DND-41 (cell line): Measurements from ENCODE around the gene NFASC.

Experiments used
- ATAC-seq: fragments of 200-7000 bp; cut with Tn5 transposase; 3 replicates; pipeline ENCODE4 v1.9.1; 2021; ENCODE audit warnings: low read depth; ENCODE audit not compliant: insufficient read depth
- DNase-seq: peaks from one replicate; pipeline ENCODE4 v3.0.0-alpha.2; 2020
- H2AFZ ChIP-seq: 2 replicates; pipeline ENCODE4 v1.6.0; 2012; ENCODE audit warnings: low read depth, low read length
- H3K27ac ChIP-seq: 2 replicates; pipeline ENCODE4 v1.5.1; 2012; ENCODE audit warnings: low read length, inconsistent platforms
- H3K27me3 ChIP-seq: fragments of 200-600 bp; sonication (generic); 2 replicates; pipeline ENCODE4 v1.6.0; 2012; ENCODE audit warnings: low read length, mild to moderate bottlenecking, inconsistent platforms; ENCODE audit not compliant: insufficient read depth, poor library complexity
- H3K36me3 ChIP-seq: 2 replicates; pipeline ENCODE4 v1.5.1; 2012; ENCODE audit warnings: low read length, inconsistent platforms; ENCODE audit not compliant: insufficient read depth
- H3K4me1 ChIP-seq: 2 replicates; pipeline ENCODE4 v1.5.1; 2012; ENCODE audit warnings: mild to moderate bottlenecking, low read length; ENCODE audit not compliant: insufficient read depth
- H3K4me2 ChIP-seq: 2 replicates; pipeline ENCODE4 v1.6.0; 2012; ENCODE audit warnings: mild to moderate bottlenecking, moderate library complexity, low read length, inconsistent platforms; ENCODE audit not compliant: insufficient read depth
- H3K4me3 ChIP-seq, 2 experiments: fragments of 200-600 bp in 1 of 2; shearing (Covaris generic) in 1 of 2; 2 replicates each; pipeline ENCODE4 v1.5.1; 2012 to 2016; ENCODE audit warnings: inconsistent platforms in 2 of 2, low read length in 2 of 2, mild to moderate bottlenecking in 2 of 2, low read depth in 1 of 2, moderate library complexity in 1 of 2
- H3K79me2 ChIP-seq: 2 replicates; pipeline ENCODE4 v1.6.0; 2012; ENCODE audit warnings: low read length, inconsistent platforms; ENCODE audit not compliant: insufficient read depth
- H3K9ac ChIP-seq: 2 replicates; pipeline ENCODE4 v1.6.0; 2012; ENCODE audit warnings: low read depth, mild to moderate bottlenecking, inconsistent platforms, low read length, moderate library complexity
- H3K9me3 ChIP-seq: 2 replicates; pipeline ENCODE4 v1.5.1; 2012; ENCODE audit warnings: low read length, moderate library complexity, mild to moderate bottlenecking, inconsistent platforms; ENCODE audit not compliant: insufficient read depth, severe bottlenecking
- H4K20me1 ChIP-seq: 2 replicates; pipeline ENCODE4 v1.6.0; 2012; ENCODE audit warnings: low read length; ENCODE audit not compliant: insufficient read depth
- EZH2 ChIP-seq: IDR thresholded peaks from 3 replicates; pipeline ENCODE4 v1.6.1; 2012; ENCODE audit warnings: borderline replicate concordance, low read depth, mild to moderate bottlenecking, moderate library complexity, low read length, inconsistent platforms; ENCODE audit not compliant: severe bottlenecking
- TF ChIP-seq, protein P1 (sequence below): IDR thresholded peaks from 2 replicates; pipeline ENCODE4 v1.5.1; 2012; ENCODE audit warnings: borderline replicate concordance, low read length, moderate library complexity, mild to moderate bottlenecking; ENCODE audit not compliant: poor library complexity, severe bottlenecking; ENCODE audit errors: extremely low read depth

The NFASC gene

GRCh38 chr1:204931313-204931712 lies 60.7 kb downstream of the NFASC start:
- H3K27ac ChIP-seq = no peak overlapping the region
- no peaks in the 10 kb centered on the region; the same call in 1 of the 2 replicates for H4K20me1 ChIP-seq
- no peak overlapping the region for H3K4me3 ChIP-seq
- no peak overlapping the region for H2AFZ ChIP-seq
- no peaks in the 10 kb centered on the region for H3K79me2 ChIP-seq
- no peaks in the 10 kb centered on the region for H3K36me3 ChIP-seq
- H3K27me3 ChIP-seq = peaks cover 26% of the 10 kb centered on the region
- H3K4me1 ChIP-seq = no peaks in the 10 kb centered on the region
- no peaks in the 10 kb centered on the region for H3K9me3 ChIP-seq
- TF ChIP-seq, protein P1, sequence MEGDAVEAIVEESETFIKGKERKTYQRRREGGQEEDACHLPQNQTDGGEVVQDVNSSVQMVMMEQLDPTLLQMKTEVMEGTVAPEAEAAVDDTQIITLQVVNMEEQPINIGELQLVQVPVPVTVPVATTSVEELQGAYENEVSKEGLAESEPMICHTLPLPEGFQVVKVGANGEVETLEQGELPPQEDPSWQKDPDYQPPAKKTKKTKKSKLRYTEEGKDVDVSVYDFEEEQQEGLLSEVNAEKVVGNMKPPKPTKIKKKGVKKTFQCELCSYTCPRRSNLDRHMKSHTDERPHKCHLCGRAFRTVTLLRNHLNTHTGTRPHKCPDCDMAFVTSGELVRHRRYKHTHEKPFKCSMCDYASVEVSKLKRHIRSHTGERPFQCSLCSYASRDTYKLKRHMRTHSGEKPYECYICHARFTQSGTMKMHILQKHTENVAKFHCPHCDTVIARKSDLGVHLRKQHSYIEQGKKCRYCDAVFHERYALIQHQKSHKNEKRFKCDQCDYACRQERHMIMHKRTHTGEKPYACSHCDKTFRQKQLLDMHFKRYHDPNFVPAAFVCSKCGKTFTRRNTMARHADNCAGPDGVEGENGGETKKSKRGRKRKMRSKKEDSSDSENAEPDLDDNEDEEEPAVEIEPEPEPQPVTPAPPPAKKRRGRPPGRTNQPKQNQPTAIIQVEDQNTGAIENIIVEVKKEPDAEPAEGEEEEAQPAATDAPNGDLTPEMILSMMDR = no peak
- no peak for TF ChIP-seq EZH2
- DNase-seq (no peak), ATAC-seq (no peak)
- H3K9ac ChIP-seq = no peak overlapping the region
- H3K4me2 ChIP-seq = no peak overlapping the region

- Histone ChIP-seq H4K20me1 (no peaks in the 10 kb centered on the region; the same call in 1 of the 2 replicates), H2AFZ (no peak overlapping the region), H3K4me3 (no peak overlapping the region), H3K27me3 (peaks cover 29% of the 10 kb centered on the region), H3K79me2 (no peaks in the 10 kb centered on the region), H3K9me3 (no peaks in the 10 kb centered on the region), H3K36me3 (no peaks in the 10 kb centered on the region), H3K4me2 (no peak overlapping the region), H3K4me1 (no peaks in the 10 kb centered on the region), H3K9ac (no peak overlapping the region), H3K27ac (no peak overlapping the region)
- DNase-seq (no peak), ATAC-seq (no peak)
- TF ChIP-seq EZH2 = no peak
- TF ChIP-seq, protein P1 = no peak
Measured at GRCh38 chr1:204931768-204932572, 61.3 kb downstream of the NFASC start.

DNA sequence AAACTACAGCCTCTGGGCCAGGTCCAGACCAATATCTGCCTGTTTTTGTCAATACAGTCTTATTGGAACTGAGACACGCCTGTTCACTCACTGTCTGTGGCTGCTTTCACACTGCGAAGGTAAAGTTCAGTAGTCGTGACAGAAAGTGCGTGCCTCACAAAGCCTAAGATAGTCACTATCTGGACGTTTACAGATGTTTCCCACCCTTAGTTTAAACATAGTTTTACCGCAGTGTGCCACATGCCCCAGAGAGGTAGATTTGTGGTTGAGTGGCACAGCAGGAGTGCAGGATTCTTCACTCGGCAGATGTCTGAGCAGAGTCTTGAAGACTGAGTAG lies 61.9 kb downstream of the NFASC start:
- DNase-seq (no peak), ATAC-seq (no peak)
- Histone ChIP-seq H3K9me3 (no peaks in the 10 kb centered on the region), H4K20me1 (no peaks in the 10 kb centered on the region; the same call in 1 of the 2 replicates), H3K27me3 (peaks cover 29% of the 10 kb centered on the region), H3K4me3 (no peak overlapping the region), H3K27ac (no peak overlapping the region), H3K36me3 (no peaks in the 10 kb centered on the region), H3K79me2 (no peaks in the 10 kb centered on the region), H3K4me2 (no peak overlapping the region), H3K9ac (no peak overlapping the region), H2AFZ (no peak overlapping the region), H3K4me1 (no peaks in the 10 kb centered on the region)
- TF ChIP-seq, protein P1 = no peak
- TF ChIP-seq EZH2 = no peak
